Erythroblast (primary cell): Measurements from ENCODE around the gene GLIPR1.

Experiments used
- GATA1 ChIP-seq: IDR thresholded peaks from 2 replicates; pipeline ENCODE4 v1.6.1; 2011; ENCODE audit warnings: low read depth, mild to moderate bottlenecking, control low read depth, low read length, moderate library complexity
- POLR2A ChIP-seq: IDR thresholded peaks from 2 replicates; pipeline ENCODE4 v1.6.1; 2011; ENCODE audit warnings: mild to moderate bottlenecking, low read length

GRCh38 chr12:75482646-75483045 lies 2.1 kb downstream of the GLIPR1 start:
- TF ChIP-seq POLR2A (no peak), GATA1 (no peak)
